Gastroesophageal sphincter (tissue), 4 donors: ENCODE measurements around the gene NEDD8. TPM values are rescaled to one million over a fixed set of nuclear protein-coding genes. Genes with fewer than 3 reads are reported as not detected.

Source experiments
- ATAC-seq: fragments of 150-250 bp; one replicate; pipeline ENCODE4 v1.9.1; 2016; ENCODE audit warnings: mild to moderate bottlenecking, moderate library complexity
- H3K27ac ChIP-seq, 4 donors: fragments of 200-600 bp; sonication (generic) in 3 of 4; 1 replicate in 3 of 4; 2 replicates in 1 of 4; pipeline ENCODE4 v1.5.1; 2016 to 2019
- H3K27me3 ChIP-seq: fragments of 200-600 bp; sonication (generic); one replicate; pipeline ENCODE4 v1.5.1; 2019
- H3K36me3 ChIP-seq, 2 donors: fragments of 200-600 bp; sonication (generic); one replicate each; pipeline ENCODE4 v1.5.1; 2019; ENCODE audit warnings: control low read depth in 1 of 2
- H3K4me1 ChIP-seq, 3 donors: fragments of 200-600 bp; sonication (generic); 1 replicate in 2 of 3; 2 replicates in 1 of 3; pipeline ENCODE4 v1.5.1; 2016 to 2019; ENCODE audit warnings: control low read depth in 2 of 3
- H3K4me3 ChIP-seq, 2 donors: fragments of 200-600 bp; sonication (generic); one replicate each; pipeline ENCODE4 v1.5.1; 2019; ENCODE audit warnings: mild to moderate bottlenecking in 1 of 2, moderate library complexity in 1 of 2
- H3K9me3 ChIP-seq, 3 donors: fragments of 200-600 bp; sonication (generic); one replicate each; pipeline ENCODE4 v1.5.1; 2017 to 2019; ENCODE audit warnings: control low read depth in 2 of 3
- EP300 ChIP-seq: sonication (generic); formaldehyde crosslinking; IDR thresholded peaks from one replicate; pipeline ENCODE4 v1.6.1; 2017; ENCODE audit warnings: antibody characterized with exemption, mild to moderate bottlenecking
- POLR2A ChIP-seq, 2 donors: fragments of 450-650 bp; IDR thresholded peaks; one replicate each; pipeline ENCODE4 v1.6.1; 2017; ENCODE audit warnings: antibody characterized with exemption in 2 of 2, mild to moderate bottlenecking in 2 of 2, moderate library complexity in 1 of 2
- POLR2AphosphoS5 ChIP-seq: sonication (generic); formaldehyde crosslinking; IDR thresholded peaks from one replicate; pipeline ENCODE4 v1.6.1; 2017; ENCODE audit warnings: antibody characterized with exemption
- WGBS, 2 donors: methylation state at CpG; one replicate each; pipeline ENCODE4 v1.1.5; 2018; ENCODE audit warnings: low coverage in 1 of 2; 5-methylcytosine and 5-hydroxymethylcytosine counted together
- total RNA-seq, 4 donors: library from RNA; depleted of rRNA; stranded (reverse); fragments of >200 nt; gene quantifications; one replicate each; pipeline ENCODE4 v1.1.0, GENCODE V29; 2016
- TF ChIP-seq, protein P1 (sequence below), 4 experiments: fragments of 200-600 bp in 2 of 4; fragments of 450-650 bp in 2 of 4; sonication (generic) in 1 of 4; IDR thresholded peaks; one replicate each; pipeline ENCODE4 v1.5.1; 2017 to 2019; ENCODE audit warnings: antibody characterized with exemption in 4 of 4, mild to moderate bottlenecking in 2 of 4, moderate library complexity in 2 of 4

NEDD8 gene
- total RNA-seq, 4 donors from 2014 or later: 136 to 193 (median 168) TPM

DNA sequence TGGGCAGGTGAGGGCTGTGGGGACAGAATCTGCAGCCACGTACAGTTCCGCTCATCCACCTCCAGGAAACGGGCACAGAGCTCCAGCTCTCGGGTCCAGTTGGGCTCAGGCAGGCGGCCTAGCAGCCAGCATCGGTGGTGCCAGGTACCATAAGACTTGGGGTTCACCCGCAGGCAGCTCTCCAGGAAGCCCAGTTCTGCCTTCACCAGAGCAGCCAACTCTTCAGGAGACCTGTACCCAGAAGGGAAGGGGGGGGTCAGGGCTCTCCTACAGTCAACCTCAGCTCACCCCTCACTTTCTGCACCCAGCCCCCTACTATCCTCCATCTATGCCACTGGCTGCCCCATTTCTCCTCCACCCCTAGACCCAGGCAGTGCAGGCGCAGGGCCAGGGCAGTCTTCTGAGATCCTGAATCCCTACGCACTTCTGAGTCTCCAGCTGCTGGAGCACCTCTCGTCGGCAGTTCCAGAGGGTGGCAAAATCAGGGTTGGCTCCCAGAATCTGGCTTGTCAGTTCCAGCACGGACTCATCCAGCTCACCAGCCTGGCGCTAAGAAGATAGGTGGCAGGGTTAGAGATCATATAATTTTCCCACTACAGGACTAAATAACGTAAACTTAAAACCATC, 37.9 kb upstream of the NEDD8 start:
- H3K9me3 ChIP-seq: no peaks in the 10 kb centered on the region
- H3K4me1 ChIP-seq: peaks cover 0 to 19% (median 6%) of the 10 kb centered on the region in 3 donors
- ATAC-seq: no peak
- H3K27ac ChIP-seq: no peak overlapping the region
- no peaks in the 10 kb centered on the region for H3K27me3 ChIP-seq
- TF ChIP-seq EP300 (no peak), POLR2A (IDR thresholded peaks at IDR 0.05) (no peak), POLR2AphosphoS5 (no peak)
- TF ChIP-seq, protein P1, sequence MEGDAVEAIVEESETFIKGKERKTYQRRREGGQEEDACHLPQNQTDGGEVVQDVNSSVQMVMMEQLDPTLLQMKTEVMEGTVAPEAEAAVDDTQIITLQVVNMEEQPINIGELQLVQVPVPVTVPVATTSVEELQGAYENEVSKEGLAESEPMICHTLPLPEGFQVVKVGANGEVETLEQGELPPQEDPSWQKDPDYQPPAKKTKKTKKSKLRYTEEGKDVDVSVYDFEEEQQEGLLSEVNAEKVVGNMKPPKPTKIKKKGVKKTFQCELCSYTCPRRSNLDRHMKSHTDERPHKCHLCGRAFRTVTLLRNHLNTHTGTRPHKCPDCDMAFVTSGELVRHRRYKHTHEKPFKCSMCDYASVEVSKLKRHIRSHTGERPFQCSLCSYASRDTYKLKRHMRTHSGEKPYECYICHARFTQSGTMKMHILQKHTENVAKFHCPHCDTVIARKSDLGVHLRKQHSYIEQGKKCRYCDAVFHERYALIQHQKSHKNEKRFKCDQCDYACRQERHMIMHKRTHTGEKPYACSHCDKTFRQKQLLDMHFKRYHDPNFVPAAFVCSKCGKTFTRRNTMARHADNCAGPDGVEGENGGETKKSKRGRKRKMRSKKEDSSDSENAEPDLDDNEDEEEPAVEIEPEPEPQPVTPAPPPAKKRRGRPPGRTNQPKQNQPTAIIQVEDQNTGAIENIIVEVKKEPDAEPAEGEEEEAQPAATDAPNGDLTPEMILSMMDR (IDR thresholded peaks at IDR 0.05): no peak
- 84 to 100% methylated on average over 1 to 6 of the region's 14 CpGs for WGBS, 2 donors
- no peak overlapping the region for H3K4me3 ChIP-seq
- peaks cover 0 to 51% of the 10 kb centered on the region in 2 donors for H3K36me3 ChIP-seq

GRCh38 chr14:24269368-24269767, 37.2 kb upstream of the NEDD8 start:
- H3K4me3 ChIP-seq: no peak overlapping the region
- ATAC-seq: no peak
- no peak overlapping the region for H3K27ac ChIP-seq
- H3K4me1 ChIP-seq: peaks cover 0 to 19% (median 6%) of the 10 kb centered on the region in 3 donors
- no peak for TF ChIP-seq POLR2A (IDR thresholded peaks at IDR 0.05)
- TF ChIP-seq, protein P1 (IDR thresholded peaks at IDR 0.05): no peak
- no peak for TF ChIP-seq EP300
- TF ChIP-seq POLR2AphosphoS5: no peak
- H3K36me3 ChIP-seq: peaks cover 0 to 58% of the 10 kb centered on the region in 2 donors
- no peaks in the 10 kb centered on the region for H3K9me3 ChIP-seq
- WGBS, 2 donors: 85% methylated on average over 4 of the region's 8 CpGs; no CpG with 5 or more reads in 1 of the 2 donors
- H3K27me3 ChIP-seq: no peaks in the 10 kb centered on the region

- Histone ChIP-seq H3K36me3 (peaks cover 0 to 60% of the 10 kb centered on the region in 2 donors), H3K27ac (no peak overlapping the region), H3K4me3 (no peak overlapping the region), H3K9me3 (no peaks in the 10 kb centered on the region), H3K27me3 (no peaks in the 10 kb centered on the region), H3K4me1 (peaks cover 0 to 19% (median 6%) of the 10 kb centered on the region in 3 donors)
- no peak for ATAC-seq
- TF ChIP-seq POLR2A (IDR thresholded peaks at IDR 0.05) (no peak), POLR2AphosphoS5 (no peak), EP300 (no peak)
- TF ChIP-seq, protein P1 (IDR thresholded peaks at IDR 0.05): no peak
- 80% methylated on average over 5 of the region's 9 CpGs; no CpG with 5 or more reads in 1 of the 2 donors for WGBS, 2 donors
Measured at GRCh38 chr14:24268225-24268624, 36.1 kb upstream of the NEDD8 start.

DNA sequence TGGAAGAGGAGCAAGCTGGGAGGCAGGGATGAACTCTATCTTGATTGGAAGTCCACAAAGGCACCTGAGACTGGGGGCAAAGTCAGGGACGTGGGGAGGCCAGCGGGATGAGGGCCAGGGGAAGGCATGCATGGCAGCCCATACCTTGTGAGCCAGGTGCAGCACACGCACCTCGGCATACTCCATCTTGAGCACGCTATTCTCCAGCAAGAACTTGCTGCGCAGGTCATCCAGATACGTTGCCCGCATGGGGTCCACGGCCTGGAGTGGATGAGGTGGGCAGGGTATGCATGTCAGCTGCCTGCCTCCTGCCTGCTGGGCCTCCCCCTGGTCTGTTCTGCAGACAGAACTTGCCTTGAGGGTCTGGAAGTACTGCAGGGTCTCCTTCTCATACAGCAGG, 35.3 kb upstream of the NEDD8 start:
- Histone ChIP-seq H3K27ac (no peak overlapping the region), H3K27me3 (no peaks in the 10 kb centered on the region), H3K4me3 (no peak overlapping the region), H3K9me3 (no peaks in the 10 kb centered on the region), H3K36me3 (peaks cover 0 to 60% of the 10 kb centered on the region in 2 donors), H3K4me1 (peaks cover 0 to 17% (median 6%) of the 10 kb centered on the region in 3 donors)
- no peak for TF ChIP-seq EP300
- WGBS, 2 donors: 78% methylated on average over 3 of the region's 9 CpGs; no CpG with 5 or more reads in 1 of the 2 donors
- no peak for ATAC-seq

DNA sequence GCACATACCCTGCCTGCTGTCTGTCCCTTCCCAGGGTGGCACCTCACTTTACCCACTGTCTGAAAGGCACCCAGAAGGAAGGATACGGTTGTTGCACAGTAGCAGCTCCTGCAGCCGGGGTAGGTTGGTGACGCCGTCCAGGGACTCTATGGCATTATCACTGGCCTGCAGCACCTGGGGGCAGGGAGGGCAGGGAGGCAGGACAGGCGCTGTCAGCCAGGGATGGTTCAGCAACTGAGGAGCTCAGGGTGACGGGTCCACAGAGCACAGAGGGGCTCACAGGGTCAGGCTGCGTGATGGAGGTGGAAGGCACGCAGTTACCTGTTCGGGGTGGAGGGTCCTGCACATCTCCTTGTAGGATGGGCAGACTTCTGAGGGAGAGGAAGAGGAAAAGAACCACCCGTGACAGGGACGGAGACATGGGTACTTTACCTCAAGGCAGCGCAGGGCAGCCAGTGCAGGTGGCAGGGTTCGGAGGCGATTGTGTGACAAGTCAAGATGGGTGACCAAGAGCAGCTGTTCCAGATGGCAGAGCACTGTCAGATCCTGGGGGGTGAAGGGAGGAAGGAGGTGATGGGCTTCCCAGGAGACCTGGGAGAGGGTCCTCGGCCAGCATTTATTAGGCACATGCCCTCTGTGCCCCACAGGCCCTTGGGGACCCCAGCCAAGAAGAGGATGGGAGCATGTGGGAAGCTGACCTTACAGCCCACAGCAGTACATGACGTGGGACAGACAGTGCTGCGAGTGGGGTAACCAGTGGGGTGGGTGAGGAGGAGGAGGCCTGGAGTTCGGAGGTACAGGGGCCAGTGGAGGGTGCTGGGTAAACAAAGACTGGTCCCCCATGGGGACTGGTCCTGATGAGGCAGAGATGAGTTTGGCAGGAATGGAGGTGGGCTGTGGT, 34.4 kb upstream of the NEDD8 start:
- peaks cover 0 to 7% (median under 1%) of the 10 kb centered on the region in 3 donors for H3K4me1 ChIP-seq
- TF ChIP-seq POLR2AphosphoS5 (no peak), POLR2A (IDR thresholded peaks at IDR 0.05) (no peak), EP300 (no peak)
- TF ChIP-seq, protein P1 (IDR thresholded peaks at IDR 0.05): no peak
- H3K27ac ChIP-seq: no peak overlapping the region
- H3K9me3 ChIP-seq: no peaks in the 10 kb centered on the region
- H3K4me3 ChIP-seq: no peak overlapping the region
- ATAC-seq: no peak
- 62 to 76% methylated on average over 5 to 11 of the region's 18 CpGs for WGBS, 2 donors
- H3K27me3 ChIP-seq: no peaks in the 10 kb centered on the region
- H3K36me3 ChIP-seq: peaks cover 0 to 60% of the 10 kb centered on the region in 2 donors
